Measurements from ENCODE around the gene GH1.

DNA sequence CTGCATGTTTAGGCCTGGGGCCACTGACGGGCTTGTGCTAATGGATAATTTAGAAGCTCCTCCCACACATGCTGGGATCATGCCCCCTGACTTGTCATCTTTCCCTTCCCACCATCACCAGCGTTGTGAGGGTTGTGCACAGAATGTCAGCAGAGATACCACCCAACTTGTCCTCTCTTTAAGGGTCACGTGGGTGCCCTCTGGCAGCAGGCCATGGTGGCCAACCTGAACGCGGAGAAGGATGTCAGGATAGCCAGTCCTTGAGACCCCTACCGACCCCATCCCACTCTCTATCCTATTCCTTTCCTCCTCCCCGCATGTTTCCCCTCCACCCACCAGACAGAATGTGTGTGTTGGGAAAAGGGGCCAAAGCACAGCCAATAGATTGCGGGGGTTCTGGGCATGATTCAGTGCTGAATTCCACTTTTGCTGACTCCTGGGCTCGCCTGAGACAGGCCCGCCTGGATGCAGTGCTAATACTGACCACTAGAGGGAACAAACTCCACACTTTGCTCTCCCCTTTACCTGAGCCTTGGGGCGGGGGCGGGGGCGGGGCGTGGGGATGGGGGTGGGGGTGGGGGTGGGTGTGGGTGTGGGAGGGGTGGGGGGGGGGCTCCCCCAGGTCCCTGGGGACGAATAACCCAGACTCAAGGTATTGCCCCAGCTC lies 36.6 kb downstream of the GH1 start, which contains the start of gene GH2:
- no peak for TF ChIP-seq POLR2AphosphoS5 (IDR thresholded peaks at IDR 0.05)
- TF ChIP-seq, protein P1, sequence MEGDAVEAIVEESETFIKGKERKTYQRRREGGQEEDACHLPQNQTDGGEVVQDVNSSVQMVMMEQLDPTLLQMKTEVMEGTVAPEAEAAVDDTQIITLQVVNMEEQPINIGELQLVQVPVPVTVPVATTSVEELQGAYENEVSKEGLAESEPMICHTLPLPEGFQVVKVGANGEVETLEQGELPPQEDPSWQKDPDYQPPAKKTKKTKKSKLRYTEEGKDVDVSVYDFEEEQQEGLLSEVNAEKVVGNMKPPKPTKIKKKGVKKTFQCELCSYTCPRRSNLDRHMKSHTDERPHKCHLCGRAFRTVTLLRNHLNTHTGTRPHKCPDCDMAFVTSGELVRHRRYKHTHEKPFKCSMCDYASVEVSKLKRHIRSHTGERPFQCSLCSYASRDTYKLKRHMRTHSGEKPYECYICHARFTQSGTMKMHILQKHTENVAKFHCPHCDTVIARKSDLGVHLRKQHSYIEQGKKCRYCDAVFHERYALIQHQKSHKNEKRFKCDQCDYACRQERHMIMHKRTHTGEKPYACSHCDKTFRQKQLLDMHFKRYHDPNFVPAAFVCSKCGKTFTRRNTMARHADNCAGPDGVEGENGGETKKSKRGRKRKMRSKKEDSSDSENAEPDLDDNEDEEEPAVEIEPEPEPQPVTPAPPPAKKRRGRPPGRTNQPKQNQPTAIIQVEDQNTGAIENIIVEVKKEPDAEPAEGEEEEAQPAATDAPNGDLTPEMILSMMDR (IDR thresholded peaks at IDR 0.05): peak; percentile 20 to 63 (median 42)
- no peak for TF ChIP-seq POLR2A (IDR thresholded peaks at IDR 0.05; ENCODE audit: low read depth)
- TF ChIP-seq EP300 (IDR thresholded peaks at IDR 0.05): no peak
